HG03442 (cell line): ENCODE measurements around the gene LRFN3.
"Not testable (repeated sequence)": the region's sequence is repeated elsewhere in the genome, so short reads cannot be mapped to it uniquely, and the experiment has no call there.

Source experiments
- ATAC-seq: cut with Tn5 transposase; IDR thresholded peaks from one replicate; pipeline ENCODE4 v1.9.1; 2021; ENCODE audit warnings: mild to moderate bottlenecking, moderate library complexity; ENCODE audit not compliant: unreplicated experiment

LRFN3 gene

GRCh38 chr19:35938282-35939224 is 2.4 kb downstream of the LRFN3 start:
- ATAC-seq, result no peak

DNA sequence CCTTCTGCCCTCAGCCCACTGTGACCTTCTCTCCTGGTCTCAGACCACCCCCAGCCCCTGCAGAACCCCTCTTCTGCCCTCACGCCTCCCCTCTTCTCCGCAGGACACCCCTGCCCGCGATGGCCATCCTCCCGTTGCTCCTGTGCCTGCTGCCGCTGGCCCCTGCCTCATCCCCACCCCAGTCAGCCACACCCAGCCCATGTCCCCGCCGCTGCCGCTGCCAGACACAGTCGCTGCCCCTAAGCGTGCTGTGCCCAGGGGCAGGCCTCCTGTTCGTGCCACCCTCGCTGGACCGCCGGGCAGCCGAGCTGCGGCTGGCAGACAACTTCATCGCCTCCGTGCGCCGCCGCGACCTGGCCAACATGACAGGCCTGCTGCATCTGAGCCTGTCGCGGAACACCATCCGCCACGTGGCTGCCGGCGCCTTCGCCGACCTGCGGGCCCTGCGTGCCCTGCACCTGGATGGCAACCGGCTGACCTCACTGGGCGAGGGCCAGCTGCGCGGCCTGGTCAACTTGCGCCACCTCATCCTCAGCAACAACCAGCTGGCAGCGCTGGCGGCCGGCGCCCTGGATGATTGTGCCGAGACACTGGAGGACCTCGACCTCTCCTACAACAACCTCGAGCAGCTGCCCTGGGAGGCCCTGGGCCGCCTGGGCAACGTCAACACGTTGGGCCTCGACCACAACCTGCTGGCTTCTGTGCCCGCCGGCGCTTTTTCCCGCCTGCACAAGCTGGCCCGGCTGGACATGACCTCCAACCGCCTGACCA is 3.3 kb downstream of the LRFN3 start:
- no peak for ATAC-seq

DNA sequence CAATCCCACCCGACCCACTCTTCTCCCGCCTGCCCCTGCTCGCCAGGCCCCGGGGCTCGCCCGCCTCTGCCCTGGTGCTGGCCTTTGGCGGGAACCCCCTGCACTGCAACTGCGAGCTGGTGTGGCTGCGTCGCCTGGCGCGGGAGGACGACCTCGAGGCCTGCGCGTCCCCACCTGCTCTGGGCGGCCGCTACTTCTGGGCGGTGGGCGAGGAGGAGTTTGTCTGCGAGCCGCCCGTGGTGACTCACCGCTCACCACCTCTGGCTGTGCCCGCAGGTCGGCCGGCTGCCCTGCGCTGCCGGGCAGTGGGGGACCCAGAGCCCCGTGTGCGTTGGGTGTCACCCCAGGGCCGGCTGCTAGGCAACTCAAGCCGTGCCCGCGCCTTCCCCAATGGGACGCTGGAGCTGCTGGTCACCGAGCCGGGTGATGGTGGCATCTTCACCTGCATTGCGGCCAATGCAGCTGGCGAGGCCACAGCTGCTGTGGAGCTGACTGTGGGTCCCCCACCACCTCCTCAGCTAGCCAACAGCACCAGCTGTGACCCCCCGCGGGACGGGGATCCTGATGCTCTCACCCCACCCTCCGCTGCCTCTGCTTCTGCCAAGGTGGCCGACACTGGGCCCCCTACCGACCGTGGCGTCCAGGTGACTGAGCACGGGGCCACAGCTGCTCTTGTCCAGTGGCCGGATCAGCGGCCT is 4.1 kb downstream of the LRFN3 start:
- ATAC-seq, result no peak

DNA sequence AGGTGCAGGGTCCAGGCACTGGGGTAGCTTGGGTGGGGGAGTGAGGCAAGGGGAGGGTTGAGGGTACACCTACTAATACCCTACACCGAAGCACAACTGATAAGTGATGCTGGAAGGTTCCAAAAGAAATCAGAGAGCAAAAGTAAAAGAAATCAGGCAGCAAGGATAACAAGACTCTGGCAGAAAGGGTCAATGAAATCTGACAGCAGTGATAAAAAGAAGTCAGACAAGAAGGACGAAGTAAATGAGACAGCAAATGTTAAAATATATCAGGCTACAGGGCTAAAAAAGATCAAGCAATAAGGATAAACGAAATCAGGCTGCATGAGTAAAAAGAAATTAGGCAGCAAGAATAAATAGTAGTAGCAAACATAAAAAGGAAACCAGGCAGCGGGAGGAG is 4.7 kb downstream of the LRFN3 start:
- no peak for ATAC-seq

- no peak for ATAC-seq
These were observed 6.1 kb downstream of the LRFN3 start for GRCh38 chr19:35942235-35942634.

DNA sequence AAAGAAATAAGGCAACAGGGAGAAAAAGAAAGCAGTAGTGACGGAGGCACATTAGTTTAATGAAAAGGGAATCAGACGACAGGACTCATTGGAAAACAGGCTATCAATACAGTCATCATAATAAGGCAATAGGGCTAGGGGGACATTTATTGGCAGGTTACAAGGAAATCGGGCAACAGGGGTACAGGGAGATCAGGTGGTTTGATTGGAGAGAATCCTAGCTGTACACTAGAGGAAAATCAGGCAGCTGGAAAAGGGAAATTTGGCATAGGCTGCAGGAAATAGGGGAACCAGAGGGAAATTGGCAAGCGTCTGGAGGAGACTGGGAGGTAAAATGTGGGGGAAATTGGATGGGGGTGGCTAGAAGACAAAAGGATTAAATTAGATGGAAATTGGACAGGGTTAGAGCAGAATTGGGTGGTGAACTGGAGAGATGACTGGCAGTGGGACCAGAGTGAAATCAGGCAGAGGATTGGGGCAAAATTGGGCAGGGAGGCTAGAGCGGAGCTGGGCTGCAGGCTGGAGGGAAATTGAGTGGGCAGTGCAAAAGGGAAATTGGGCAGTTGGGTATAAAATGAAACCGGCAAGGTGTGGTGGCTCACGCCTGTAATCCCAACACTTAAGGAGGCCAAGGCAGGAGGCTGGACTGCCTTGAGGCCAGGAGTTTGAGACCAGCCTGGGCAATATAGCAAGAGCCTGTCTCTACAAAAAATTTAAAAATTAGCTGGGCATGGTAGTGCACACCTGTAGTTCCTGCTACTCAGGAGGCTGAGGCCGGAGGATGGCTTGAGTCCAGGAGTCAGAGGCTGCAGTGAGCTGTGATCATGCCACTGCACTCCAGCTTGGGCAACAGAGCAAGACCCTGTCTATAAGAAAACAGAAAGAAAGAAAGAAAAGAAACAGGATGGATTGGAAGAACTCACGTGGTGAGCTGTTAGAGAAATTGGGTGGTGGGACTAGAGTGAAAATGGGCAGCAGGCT is 7.4 kb downstream of the LRFN3 start:
- no peak for ATAC-seq

DNA sequence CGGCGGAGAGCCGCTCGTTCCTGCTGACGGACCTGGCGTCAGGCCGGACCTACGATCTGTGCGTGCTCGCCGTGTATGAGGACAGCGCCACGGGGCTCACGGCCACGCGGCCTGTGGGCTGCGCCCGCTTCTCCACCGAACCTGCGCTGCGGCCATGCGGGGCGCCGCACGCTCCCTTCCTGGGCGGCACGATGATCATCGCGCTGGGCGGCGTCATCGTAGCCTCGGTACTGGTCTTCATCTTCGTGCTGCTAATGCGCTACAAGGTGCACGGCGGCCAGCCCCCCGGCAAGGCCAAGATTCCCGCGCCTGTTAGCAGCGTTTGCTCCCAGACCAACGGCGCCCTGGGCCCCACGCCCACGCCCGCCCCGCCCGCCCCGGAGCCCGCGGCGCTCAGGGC is 8.4 kb downstream of the LRFN3 start:
- no peak for ATAC-seq

GRCh38 chr19:35945121-35945790 is 9.1 kb downstream of the LRFN3 start:
- no peak for ATAC-seq

GRCh38 chr19:35946203-35946602 is 10.0 kb downstream of the LRFN3 start:
- ATAC-seq, result no peak

DNA sequence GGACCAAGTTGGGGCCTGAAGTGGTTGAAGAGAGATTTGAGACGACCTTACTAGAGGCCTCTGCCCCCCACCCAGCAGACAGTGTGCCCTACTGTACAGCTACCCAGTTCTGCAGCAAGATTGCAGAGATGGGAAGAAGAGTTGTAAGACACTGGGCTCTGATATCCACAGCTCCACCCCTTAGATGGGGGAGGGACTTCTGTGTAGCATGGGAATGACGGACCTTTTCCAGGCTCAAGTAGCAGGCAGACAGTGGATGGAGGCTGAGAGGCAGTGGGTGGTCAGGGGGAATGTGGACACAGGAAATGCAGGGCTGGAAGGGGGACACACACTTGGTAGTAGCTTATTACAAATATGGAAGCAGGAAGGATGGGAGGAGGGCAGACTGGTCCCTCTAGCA is 13.0 kb downstream of the LRFN3 start:
- no peak for ATAC-seq

GRCh38 chr19:35955881-35956634 is 19.9 kb downstream of the LRFN3 start:
- no peak for ATAC-seq

DNA sequence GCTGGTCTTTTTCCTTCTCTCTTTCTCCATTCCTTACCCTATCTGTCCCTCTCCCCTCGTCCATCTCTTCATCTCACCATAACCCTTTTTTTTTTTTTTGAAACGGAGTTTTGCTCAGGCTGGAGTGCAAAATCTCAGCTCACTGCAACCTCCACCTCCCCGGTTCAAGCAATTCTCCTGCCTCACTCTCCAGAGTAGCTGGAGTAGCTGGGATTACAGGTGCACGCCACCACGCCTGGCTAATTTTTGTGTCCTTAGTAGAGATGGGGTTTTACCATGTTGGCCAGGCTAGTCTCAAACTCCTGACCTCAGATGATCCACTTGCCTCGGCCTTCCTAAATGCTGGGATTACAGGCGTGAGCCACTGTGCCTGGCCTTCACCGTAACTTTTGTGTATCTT is 21.2 kb downstream of the LRFN3 start:
- ATAC-seq, result not testable (repeated sequence)

DNA sequence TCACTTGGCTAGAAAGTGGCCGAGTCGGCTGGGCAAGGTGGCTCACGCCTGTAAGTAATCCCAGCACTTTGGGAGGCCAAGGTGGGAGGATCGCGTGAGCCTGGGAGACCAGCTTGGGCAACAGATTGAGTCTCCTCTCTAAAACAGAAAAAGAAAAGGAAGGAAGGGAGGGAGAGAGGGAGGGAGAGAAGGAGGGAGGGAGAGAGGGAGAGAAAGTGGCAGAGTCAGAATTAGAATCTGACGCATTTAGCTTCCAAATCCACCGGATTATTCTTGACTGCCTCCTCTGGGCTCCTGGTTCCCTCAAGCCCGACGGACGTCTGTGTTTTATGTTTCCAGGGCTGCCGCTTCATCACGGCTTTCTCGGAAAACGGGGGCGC is 22.5 kb downstream of the LRFN3 start:
- ATAC-seq, result no peak

DNA sequence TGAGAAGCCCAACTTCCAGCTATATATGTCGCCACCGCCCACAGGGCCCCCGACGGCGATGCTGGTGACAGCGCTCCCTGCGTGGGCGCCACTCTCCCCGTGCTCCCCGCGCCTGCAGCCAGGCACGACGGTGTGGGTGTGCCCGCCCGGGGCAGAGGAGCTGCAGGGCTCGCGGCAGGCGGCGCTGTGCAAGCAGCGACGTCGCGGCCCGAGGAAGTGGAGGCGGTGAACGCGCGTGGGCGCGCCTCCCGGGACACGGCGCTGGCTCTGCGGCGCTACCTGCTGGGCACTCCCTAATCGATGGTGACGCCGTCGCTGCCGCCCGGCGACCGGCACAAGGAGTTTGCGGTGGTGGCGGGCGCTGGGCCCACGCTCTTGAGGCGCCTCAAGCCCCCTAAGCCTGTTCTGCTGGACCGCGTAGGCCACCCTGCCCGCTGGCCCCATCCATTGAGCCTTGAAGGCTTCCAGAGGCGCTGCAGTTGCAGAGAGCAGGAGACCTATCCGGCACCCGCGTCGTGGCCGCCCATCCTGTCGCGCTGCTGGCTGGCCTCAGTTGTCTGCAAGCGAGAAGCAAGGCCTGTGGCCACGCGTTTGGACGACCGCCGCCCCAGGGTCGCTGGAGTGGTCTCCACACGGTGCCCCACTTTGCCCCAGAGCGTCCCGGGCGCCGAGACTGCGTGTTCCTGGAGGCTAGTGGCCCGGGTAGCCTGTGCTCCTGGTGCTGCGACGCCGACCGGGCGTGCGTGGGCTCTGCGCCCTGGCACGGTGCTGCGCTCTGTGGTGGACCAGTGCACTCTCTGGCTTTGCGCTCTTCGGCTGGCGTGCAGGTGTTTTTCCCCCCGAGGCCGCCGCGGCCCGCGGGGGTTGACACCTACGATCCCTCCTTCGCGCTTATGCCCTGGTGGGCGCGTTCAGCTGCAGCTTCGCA is 23.1 kb downstream of the LRFN3 start:
- ATAC-seq, result no peak

DNA sequence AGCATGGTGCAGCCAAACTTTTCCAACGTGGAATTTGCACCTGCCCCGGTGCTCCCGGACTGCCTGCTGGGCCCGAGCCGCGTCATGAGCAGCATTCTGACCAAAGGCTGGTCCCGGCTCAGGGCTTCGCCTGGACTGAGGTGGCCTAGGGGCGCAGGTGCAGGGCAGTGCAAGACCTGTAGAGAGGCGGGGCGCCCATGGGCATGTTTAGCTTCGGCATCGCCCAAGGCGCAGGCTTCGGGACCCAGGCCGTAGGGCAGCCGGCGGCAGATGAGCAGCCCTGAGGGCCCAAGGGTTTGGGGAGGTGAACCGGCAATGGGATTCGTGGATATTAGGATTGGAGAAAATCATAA is 23.8 kb downstream of the LRFN3 start:
- ATAC-seq, result no peak

DNA sequence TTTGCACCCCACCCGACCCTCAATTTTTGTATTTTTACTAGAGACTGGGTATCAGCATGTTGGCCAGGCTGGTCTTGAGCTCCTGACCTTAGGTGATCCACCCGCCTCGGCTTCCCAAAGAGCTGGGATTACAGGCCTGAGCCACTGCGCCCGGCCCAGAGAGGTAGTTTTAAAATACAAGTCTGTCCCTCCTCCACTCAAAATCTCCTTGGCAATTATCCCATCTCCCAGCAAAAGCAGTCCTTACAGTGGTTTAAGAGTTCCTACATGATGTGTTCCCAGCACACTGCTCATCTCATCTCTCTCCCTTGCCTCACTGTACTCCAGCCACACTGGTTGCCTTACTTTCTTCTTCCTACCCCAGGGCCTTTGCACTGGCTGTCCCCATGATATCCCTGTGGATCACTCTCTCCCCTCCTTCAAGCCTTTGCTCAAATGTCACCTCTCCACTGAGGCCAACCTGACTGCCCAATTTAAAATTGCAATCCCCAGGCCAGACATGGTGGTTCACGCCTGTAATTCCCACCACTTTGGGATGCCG is 24.3 kb downstream of the LRFN3 start:
- ATAC-seq, result no peak

DNA sequence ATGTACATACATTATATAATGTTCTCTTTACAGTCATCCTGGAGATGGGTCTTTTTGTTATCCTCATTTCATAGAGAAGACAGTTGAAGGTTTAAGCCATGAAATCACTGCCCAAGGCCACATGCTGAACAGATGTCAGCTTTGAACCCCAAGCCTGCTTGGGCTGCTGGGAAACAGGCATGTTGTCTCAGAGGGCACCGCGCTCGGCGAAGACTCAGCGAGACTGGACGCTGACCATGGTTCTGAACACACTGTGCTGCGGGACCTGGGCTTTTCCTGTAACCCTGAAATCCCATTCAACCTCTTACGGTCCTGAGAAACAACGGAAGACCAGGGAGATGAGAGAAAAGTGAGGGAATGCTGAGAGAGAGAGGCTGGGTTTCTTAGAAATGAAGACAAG is 27.3 kb downstream of the LRFN3 start:
- ATAC-seq, result no peak

GRCh38 chr19:35966771-35967170 is 30.6 kb downstream of the LRFN3 start:
- ATAC-seq, result no peak
